Gastroesophageal sphincter (tissue), 4 donors: ENCODE measurements around the gene FAM72A. TPM values are rescaled to one million over a fixed set of nuclear protein-coding genes. Genes with fewer than 3 reads are reported as not detected.
"Not testable (repeated sequence)": the region's sequence is repeated elsewhere in the genome, so short reads cannot be mapped to it uniquely, and the experiment has no call there.

Experiments
- ATAC-seq: fragments of 150-250 bp; one replicate; pipeline ENCODE4 v1.9.1; 2016; ENCODE audit warnings: mild to moderate bottlenecking, moderate library complexity
- H3K27ac ChIP-seq, 4 donors: fragments of 200-600 bp; sonication (generic) in 3 of 4; 1 replicate in 3 of 4; 2 replicates in 1 of 4; pipeline ENCODE4 v1.5.1; 2016 to 2019
- H3K27me3 ChIP-seq: fragments of 200-600 bp; sonication (generic); one replicate; pipeline ENCODE4 v1.5.1; 2019
- H3K36me3 ChIP-seq, 2 donors: fragments of 200-600 bp; sonication (generic); one replicate each; pipeline ENCODE4 v1.5.1; 2019; ENCODE audit warnings: control low read depth in 1 of 2
- H3K4me1 ChIP-seq, 3 donors: fragments of 200-600 bp; sonication (generic); 1 replicate in 2 of 3; 2 replicates in 1 of 3; pipeline ENCODE4 v1.5.1; 2016 to 2019; ENCODE audit warnings: control low read depth in 2 of 3
- H3K4me3 ChIP-seq, 2 donors: fragments of 200-600 bp; sonication (generic); one replicate each; pipeline ENCODE4 v1.5.1; 2019; ENCODE audit warnings: mild to moderate bottlenecking in 1 of 2, moderate library complexity in 1 of 2
- H3K9me3 ChIP-seq, 3 donors: fragments of 200-600 bp; sonication (generic); one replicate each; pipeline ENCODE4 v1.5.1; 2017 to 2019; ENCODE audit warnings: control low read depth in 2 of 3
- CTCF ChIP-seq, 4 experiments: fragments of 200-600 bp in 2 of 4; fragments of 450-650 bp in 2 of 4; sonication (generic) in 1 of 4; IDR thresholded peaks; one replicate each; pipeline ENCODE4 v1.5.1; 2017 to 2019; ENCODE audit warnings: antibody characterized with exemption in 4 of 4, mild to moderate bottlenecking in 2 of 4, moderate library complexity in 2 of 4
- EP300 ChIP-seq: sonication (generic); formaldehyde crosslinking; IDR thresholded peaks from one replicate; pipeline ENCODE4 v1.6.1; 2017; ENCODE audit warnings: antibody characterized with exemption, mild to moderate bottlenecking
- POLR2A ChIP-seq, 2 donors: fragments of 450-650 bp; IDR thresholded peaks; one replicate each; pipeline ENCODE4 v1.6.1; 2017; ENCODE audit warnings: antibody characterized with exemption in 2 of 2, mild to moderate bottlenecking in 2 of 2, moderate library complexity in 1 of 2
- POLR2AphosphoS5 ChIP-seq: sonication (generic); formaldehyde crosslinking; IDR thresholded peaks from one replicate; pipeline ENCODE4 v1.6.1; 2017; ENCODE audit warnings: antibody characterized with exemption
- WGBS, 2 donors: methylation state at CpG; one replicate each; pipeline ENCODE4 v1.1.5; 2018; ENCODE audit warnings: low coverage in 1 of 2; 5-methylcytosine and 5-hydroxymethylcytosine counted together
- total RNA-seq, 4 donors: library from RNA; depleted of rRNA; stranded (reverse); fragments of >200 nt; gene quantifications; one replicate each; pipeline ENCODE4 v1.1.0, GENCODE V29; 2016

Gene FAM72A
- total RNA-seq, 4 donors from 2014 or later = 1.1 to 3.1 (median 2.6) TPM

- 74 to 76% methylated on average over 3 to 4 of the region's 7 CpGs for WGBS, 2 donors
- peak; percentile 78 for ATAC-seq
- H3K9me3 ChIP-seq, H3K4me3 ChIP-seq, H3K27me3 ChIP-seq, H3K27ac ChIP-seq, H3K4me1 ChIP-seq, H3K36me3 ChIP-seq: not testable (repeated sequence)
- TF ChIP-seq CTCF (IDR thresholded peaks at IDR 0.05) = peak in 1 of 4 experiments; percentile 34
These were observed 28.3 kb downstream of the FAM72A start for GRCh38 chr1:206174182-206174868.

- not testable (repeated sequence) for H3K9me3 ChIP-seq, H3K27ac ChIP-seq, ATAC-seq, H3K27me3 ChIP-seq, H3K4me1 ChIP-seq, H3K4me3 ChIP-seq, H3K36me3 ChIP-seq
- WGBS, 2 donors = 100% methylated on average over 1 of the region's 2 CpGs; no CpG with 5 or more reads in 1 of the 2 donors
These were observed 29.4 kb downstream of the FAM72A start for GRCh38 chr1:206173110-206173719.

DNA sequence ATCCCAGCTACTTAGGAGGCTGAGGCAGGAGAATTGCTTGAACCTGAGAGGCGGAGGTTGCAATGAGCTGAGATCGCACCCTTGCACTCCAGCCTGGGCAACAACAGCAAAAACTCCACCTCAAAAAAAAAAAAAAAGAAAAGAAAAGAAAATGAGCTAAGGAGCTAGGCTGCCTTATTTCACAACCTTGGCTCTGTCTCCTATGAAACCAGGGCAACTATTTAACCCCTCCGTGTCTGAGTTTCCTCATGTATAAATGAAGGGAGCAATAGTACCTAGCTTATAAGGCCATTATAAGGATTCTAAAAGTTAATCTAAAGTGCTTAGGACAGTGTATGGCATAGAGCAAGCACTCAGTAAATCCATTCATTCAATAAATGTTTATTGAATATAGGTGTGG is 32.8 kb downstream of the FAM72A start:
- 36 to 63% methylated on average over 1 of the region's 3 CpGs for WGBS, 2 donors
- H3K36me3 ChIP-seq, H3K4me1 ChIP-seq, H3K27ac ChIP-seq, H3K4me3 ChIP-seq, H3K9me3 ChIP-seq, ATAC-seq, H3K27me3 ChIP-seq: not testable (repeated sequence)

- not testable (repeated sequence) for H3K36me3 ChIP-seq, H3K9me3 ChIP-seq, H3K4me1 ChIP-seq, H3K27me3 ChIP-seq, H3K4me3 ChIP-seq, H3K27ac ChIP-seq
- 0 to 18% methylated on average over 1 to 4 of the region's 10 CpGs for WGBS, 2 donors
- peak in 1 of 4 experiments; percentile 44 for TF ChIP-seq CTCF (IDR thresholded peaks at IDR 0.05)
- peak; percentile 86 for ATAC-seq
These were observed 35.1 kb downstream of the FAM72A start for GRCh38 chr1:206167350-206168029.

- H3K4me3 ChIP-seq = no peak overlapping the region
- H3K36me3 ChIP-seq = no peaks in the 10 kb centered on the region
- ATAC-seq = no peak
- no peaks in the 10 kb centered on the region for H3K4me1 ChIP-seq
- H3K27me3 ChIP-seq = peaks cover 8% of the 10 kb centered on the region
- H3K9me3 ChIP-seq = no peaks in the 10 kb centered on the region
- no peak overlapping the region for H3K27ac ChIP-seq
- TF ChIP-seq POLR2AphosphoS5 (no peak), POLR2A (IDR thresholded peaks at IDR 0.05) (no peak), CTCF (IDR thresholded peaks at IDR 0.05) (no peak), EP300 (no peak)
- WGBS, 2 donors = 37% methylated on average over 3 of the region's 3 CpGs; no CpG with 5 or more reads in 1 of the 2 donors
These were observed 56.8 kb downstream of the FAM72A start for GRCh38 chr1:206145771-206146290.

GRCh38 chr1:206144605-206145004 is 58.0 kb downstream of the FAM72A start:
- H3K4me3 ChIP-seq = no peak overlapping the region
- ATAC-seq = no peak
- no peaks in the 10 kb centered on the region for H3K9me3 ChIP-seq
- H3K27me3 ChIP-seq = peaks cover 20% of the 10 kb centered on the region
- no peak overlapping the region for H3K27ac ChIP-seq
- H3K36me3 ChIP-seq = no peaks in the 10 kb centered on the region
- no peak for TF ChIP-seq POLR2A (IDR thresholded peaks at IDR 0.05)
- H3K4me1 ChIP-seq = no peaks in the 10 kb centered on the region
- WGBS, 2 donors = 64 to 68% methylated on average over 2 of the region's 2 CpGs
